Right lobe of liver (tissue), 4 donors: ENCODE measurements around the gene LMO7.

ENCODE experiments used
- CTCF ChIP-seq, 4 donors: fragments of 200-600 bp in 3 of 4; fragments of 450-650 bp in 1 of 4; IDR thresholded peaks; one replicate each; pipeline versions ENCODE4 v1.5.1 to v1.8.0; 2016 to 2022; ENCODE audit warnings: antibody characterized with exemption in 4 of 4, mild to moderate bottlenecking in 2 of 4
- POLR2A ChIP-seq: fragments of 450-650 bp; IDR thresholded peaks from one replicate; pipeline ENCODE4 v1.6.1; 2017; ENCODE audit warnings: antibody characterized with exemption, mild to moderate bottlenecking
- donor health status: DM: no; HTN: no; CAD: no.
- donor health status: DM: no; HTN: no; CAD: no.
- donor health status: DM: no; HTN: yes; CAD: no.

GRCh38 chr13:75636436-75637180 lies 478 bp downstream of the LMO7 start:
- no peak for TF ChIP-seq CTCF (IDR thresholded peaks at IDR 0.05)
- no peak for TF ChIP-seq POLR2A
